Transverse colon (tissue), 4 donors: ENCODE data around the gene XKR8. TPM values are rescaled to one million over a fixed set of nuclear protein-coding genes. Genes with fewer than 3 reads are reported as not detected.
A peak's percentile ranks its signal among the peaks of the same experiment; 100 is the strongest.

Experiments
- DNase-seq: peaks from one replicate; pipeline ENCODE4 v3.0.0-alpha.2; 2019
- H3K27ac ChIP-seq, 4 donors: fragments of 200-600 bp; sonication (generic); 2 replicates each; pipeline ENCODE4 v1.5.1; 2016 to 2018; ENCODE audit warnings: inconsistent platforms in 4 of 4
- H3K27me3 ChIP-seq: fragments of 200-600 bp; sonication (generic); 2 replicates; pipeline ENCODE4 v1.5.1; 2017; ENCODE audit warnings: inconsistent platforms
- H3K36me3 ChIP-seq, 4 donors: fragments of 200-600 bp; sonication (generic); 2 replicates each; pipeline ENCODE4 v1.5.1; 2017 to 2019; ENCODE audit warnings: inconsistent platforms in 4 of 4
- H3K4me1 ChIP-seq, 4 donors: fragments of 200-600 bp; sonication (generic); 2 replicates each; pipeline ENCODE4 v1.5.1; 2017 to 2020; ENCODE audit warnings: inconsistent platforms in 4 of 4
- H3K4me3 ChIP-seq, 4 donors: fragments of 200-600 bp; sonication (generic); 1 replicate in 1 of 4; 2 replicates in 3 of 4; pipeline versions ENCODE4 v1.5.1 to v1.6.1; 2017 to 2019; ENCODE audit warnings: inconsistent platforms in 4 of 4
- H3K9me3 ChIP-seq, 2 donors: fragments of 200-600 bp; sonication (generic); 2 replicates each; pipeline ENCODE4 v1.5.1; 2017 to 2019; ENCODE audit warnings: inconsistent platforms in 2 of 2
- CTCF ChIP-seq, 5 experiments: fragments of 200-600 bp in 3 of 5; fragments of 450-650 bp in 2 of 5; sonication (generic) in 3 of 5; IDR thresholded peaks; 1 replicate in 2 of 5; 2 replicates in 3 of 5; pipeline ENCODE4 v1.5.1; 2016 to 2017; ENCODE audit warnings: antibody characterized with exemption in 5 of 5, inconsistent platforms in 3 of 5, mild to moderate bottlenecking in 2 of 5, moderate library complexity in 1 of 5
- EP300 ChIP-seq: sonication (generic); formaldehyde crosslinking; IDR thresholded peaks from one replicate; pipeline ENCODE4 v1.6.1; 2017; ENCODE audit warnings: antibody characterized with exemption, low read depth
- POLR2A ChIP-seq: fragments of 450-650 bp; IDR thresholded peaks from one replicate; pipeline ENCODE4 v1.6.1; 2016; ENCODE audit warnings: antibody characterized with exemption, mild to moderate bottlenecking, moderate library complexity
- POLR2AphosphoS5 ChIP-seq, 3 donors: sonication (generic); formaldehyde crosslinking; IDR thresholded peaks; one replicate each; pipeline ENCODE4 v1.6.1; 2016; ENCODE audit warnings: antibody characterized with exemption in 3 of 3
- WGBS, 2 donors: methylation state at CpG; one replicate each; pipeline ENCODE4 v1.1.5; 2018; ENCODE audit warnings: low coverage in 1 of 2; 5-methylcytosine and 5-hydroxymethylcytosine counted together
- in situ Hi-C, 4 donors: fragments of 200-750 bp; cut with MboI; loops; one replicate each; pipeline versions ENCODE4 v1.15.0 to v1.15.1; 2017; ENCODE audit warnings: low sequenced_read_pairs in 3 of 4, low pct_ligation_motif_present in 1 of 4, low pct_unique_long_range_greater_than_20kb in 1 of 4
- intact Hi-C: fragments of 100-400 bp; cut with DNase I; formaldehyde crosslinking; loops from one replicate; pipeline ENCODE4 v1.15.1; 2023; ENCODE audit warnings: low total_unique reads
- total RNA-seq, 4 donors: library from RNA; depleted of rRNA; stranded (reverse); fragments of >200 nt; gene quantifications; one replicate each; pipeline ENCODE4 v1.1.0, GENCODE V29; 2016

XKR8 gene
- total RNA-seq, 4 donors from 2014 or later = 8.6 to 13.8 (median 10.4) TPM

- 61% methylated on average over 4 of the region's 4 CpGs; no CpG with 5 or more reads in 1 of the 2 donors for WGBS, 2 donors
- H3K36me3 ChIP-seq = peaks cover 0 to 5% (median 3%) of the 10 kb centered on the region in 4 donors
- H3K27me3 ChIP-seq = no peaks in the 10 kb centered on the region
- H3K27ac ChIP-seq = peak overlapping the region in 2 of 4 donors; percentile 95 to 96
- H3K4me1 ChIP-seq = peaks cover 10 to 27% (median 22%) of the 10 kb centered on the region in 4 donors
- H3K9me3 ChIP-seq = no peaks in the 10 kb centered on the region
- no peak overlapping the region for H3K4me3 ChIP-seq
- in situ Hi-C loops = no loop called here
- TF ChIP-seq POLR2AphosphoS5 (IDR thresholded peaks at IDR 0.05) (no peak), EP300 (no peak), CTCF (IDR thresholded peaks at IDR 0.05) (no peak), POLR2A (no peak)
- DNase-seq = no peak
- intact Hi-C loops = no loop called here
Observed at GRCh38 chr1:27961646-27962221, 2.0 kb downstream of the XKR8 start.

- DNase-seq = no peak
- WGBS, 2 donors = 96% methylated on average over 11 of the region's 11 CpGs; no CpG with 5 or more reads in 1 of the 2 donors
- Histone ChIP-seq H3K9me3 (no peaks in the 10 kb centered on the region), H3K27ac (no peak overlapping the region), H3K27me3 (no peaks in the 10 kb centered on the region), H3K36me3 (peaks cover 0 to 11% (median 5%) of the 10 kb centered on the region in 4 donors), H3K4me3 (no peak overlapping the region), H3K4me1 (peaks cover 10 to 27% (median 22%) of the 10 kb centered on the region in 4 donors)
- intact Hi-C loops = no loop called here
- in situ Hi-C loops = no loop called here
- TF ChIP-seq CTCF (IDR thresholded peaks at IDR 0.05) (no peak), POLR2A (no peak), POLR2AphosphoS5 (IDR thresholded peaks at IDR 0.05) (no peak), EP300 (no peak)
Observed at GRCh38 chr1:27963393-27963792, 3.6 kb downstream of the XKR8 start.

GRCh38 chr1:27966402-27967105 lies 6.8 kb downstream of the XKR8 start:
- TF ChIP-seq POLR2A = no peak
- no peak for TF ChIP-seq CTCF (IDR thresholded peaks at IDR 0.05)
- TF ChIP-seq POLR2AphosphoS5 (IDR thresholded peaks at IDR 0.05) = no peak
- TF ChIP-seq EP300 = no peak
- Histone ChIP-seq H3K4me3 (no peak overlapping the region), H3K36me3 (peaks cover 0 to 11% (median 5%) of the 10 kb centered on the region in 4 donors), H3K27me3 (no peaks in the 10 kb centered on the region), H3K4me1 (peaks cover 0 to 10% (median 9%) of the 10 kb centered on the region in 4 donors), H3K9me3 (no peaks in the 10 kb centered on the region), H3K27ac (no peak overlapping the region)
- DNase-seq = no peak
- 96% methylated on average over 24 of the region's 24 CpGs; no CpG with 5 or more reads in 1 of the 2 donors for WGBS, 2 donors
- intact Hi-C loops (no loop called here), in situ Hi-C loops (no loop called here)

- in situ Hi-C loops = no loop called here
- H3K27me3 ChIP-seq = no peaks in the 10 kb centered on the region
- DNase-seq = no peak
- H3K9me3 ChIP-seq = no peaks in the 10 kb centered on the region
- no peak overlapping the region for H3K4me3 ChIP-seq
- peaks cover 0 to 16% (median 10%) of the 10 kb centered on the region in 4 donors for H3K4me1 ChIP-seq
- no peak overlapping the region for H3K27ac ChIP-seq
- TF ChIP-seq POLR2A (no peak), EP300 (no peak), CTCF (IDR thresholded peaks at IDR 0.05) (no peak)
- intact Hi-C loops = no loop called here
- H3K36me3 ChIP-seq = peaks cover 0 to 11% (median 5%) of the 10 kb centered on the region in 4 donors
- whole genome bisulfite sequencing, 2 donors = 90 to 100% methylated on average over 1 to 12 of the region's 12 CpGs
Observed at GRCh38 chr1:27967106-27967883, 7.5 kb downstream of the XKR8 start.
